CD4-positive, alpha-beta T cell (primary cell): ENCODE data around the gene ATP4B. TPM values are rescaled to one million over a fixed set of nuclear protein-coding genes. Genes with fewer than 3 reads are reported as not detected.

Source experiments
- ATAC-seq: fragments of 200-7000 bp; cut with Tn5 transposase; one replicate; pipeline ENCODE4 v1.10.0; 2022; ENCODE audit warnings: mild to moderate bottlenecking; ENCODE audit not compliant: poor library complexity
- CTCF ChIA-PET: fragments of 350-600 bp; sonication (Branson Sonifier 250); formaldehyde crosslinking; loops from one replicate; lab custom pipeline; 2021; ENCODE audit warnings: antibody characterized with exemption, inconsistent platforms; lab: Charles Lee
- POLR2A ChIA-PET: fragments of 350-600 bp; sonication (Branson Sonifier 250); formaldehyde crosslinking; loops from one replicate; lab custom pipeline; 2021; ENCODE audit warnings: antibody characterized with exemption, inconsistent platforms; lab: Charles Lee
- DNase-seq, 14 experiments: peaks; one replicate each; pipeline ENCODE4 v3.0.0-alpha.2; 2013 to 2020; ENCODE audit warnings: mixed read lengths in 2 of 14
- H3K27ac ChIP-seq, 2 donors: one replicate each; pipeline versions ENCODE4 v1.5.1 to v1.7.0; 2013; ENCODE audit warnings: low read length in 2 of 2, low read depth in 1 of 2, mild to moderate bottlenecking in 1 of 2
- H3K27me3 ChIP-seq, 2 experiments: 1 replicate in 1 of 2; 2 replicates in 1 of 2; pipeline versions ENCODE4 v1.6.1 to v1.7.0; 2013; ENCODE audit warnings: low read length in 2 of 2, control low read depth in 1 of 2, mild to moderate bottlenecking in 1 of 2, moderate library complexity in 1 of 2; ENCODE audit not compliant: insufficient read depth in 2 of 2, control insufficient read depth in 1 of 2
- H3K36me3 ChIP-seq: one replicate; pipeline ENCODE4 v1.6.1; 2013; ENCODE audit warnings: low read length, control low read depth; ENCODE audit not compliant: insufficient read depth
- H3K4me1 ChIP-seq: one replicate; pipeline ENCODE4 v1.6.1; 2013; ENCODE audit warnings: low read length, control low read depth; ENCODE audit not compliant: insufficient read depth
- H3K4me3 ChIP-seq: one replicate; pipeline ENCODE4 v1.5.1; 2013; ENCODE audit warnings: mild to moderate bottlenecking, low read length, moderate library complexity
- H3K9me3 ChIP-seq, 2 experiments: 1 replicate in 1 of 2; 2 replicates in 1 of 2; pipeline versions ENCODE4 v1.6.1 to v1.7.0; 2013; ENCODE audit warnings: low read length in 2 of 2, mild to moderate bottlenecking in 2 of 2, control low read depth in 1 of 2, moderate library complexity in 1 of 2; ENCODE audit not compliant: control insufficient read depth in 1 of 2, insufficient read depth in 1 of 2
- H3K27ac Mint-ChIP-seq: one replicate; pipeline ENCODE4 v1.8.0; 2020; ENCODE audit warnings: mixed read lengths
- H3K27me3 Mint-ChIP-seq: one replicate; pipeline ENCODE4 v1.8.0; 2021; ENCODE audit warnings: mixed read lengths
- H3K36me3 Mint-ChIP-seq: one replicate; pipeline ENCODE4 v1.8.0; 2021; ENCODE audit warnings: low read depth, mixed read lengths
- H3K4me1 Mint-ChIP-seq: one replicate; pipeline ENCODE4 v1.8.0; 2021; ENCODE audit warnings: low read depth, mixed read lengths
- H3K4me3 Mint-ChIP-seq: one replicate; pipeline ENCODE4 v1.8.0; 2020; ENCODE audit warnings: mild to moderate bottlenecking, mixed read lengths
- H3K9me3 Mint-ChIP-seq: one replicate; pipeline ENCODE4 v1.8.0; 2020; ENCODE audit warnings: mixed read lengths
- CTCF ChIP-seq: fragments of 200-600 bp; IDR thresholded peaks from one replicate; pipeline ENCODE4 v1.8.0; 2022; ENCODE audit warnings: antibody characterized with exemption, mild to moderate bottlenecking
- intact Hi-C, 2 experiments: fragments of 100-400 bp; cut with DNase I in 1 of 2; cut with micrococcal nuclease in 1 of 2; formaldehyde crosslinking; loops; one replicate each; pipeline versions ENCODE4 v1.15.1 to v1.9.0; 2023 to 2025; cut with DNase I, micrococcal nuclease
- total RNA-seq, 174 experiments: library from RNA in 2 of 174; stranded (reverse) in 2 of 174; gene quantifications; one replicate each; pipeline ENCODE4 v1.2.3 and lab custom pipeline; 2021 to 2026

ATP4B gene
- total RNA-seq, 2 experiments from 2014 or later: not detected

GRCh38 chr13:113656003-113656588, 1.9 kb downstream of the ATP4B start:
- H3K4me3 Mint-ChIP-seq: no peak overlapping the region
- DNase-seq (peak in 1 of 14 experiments; percentile 19), ATAC-seq (no peak)
- H3K4me3 ChIP-seq: no peak overlapping the region
- peaks cover 4% of the 10 kb centered on the region for H3K9me3 Mint-ChIP-seq
- peaks cover 5 to 8% of the 10 kb centered on the region in 2 experiments for H3K9me3 ChIP-seq
- no peaks in the 10 kb centered on the region for H3K36me3 ChIP-seq
- no peaks in the 10 kb centered on the region for H3K4me1 Mint-ChIP-seq
- no peaks in the 10 kb centered on the region for H3K36me3 Mint-ChIP-seq
- CTCF ChIA-PET: no interaction called here
- H3K27me3 Mint-ChIP-seq: no peaks in the 10 kb centered on the region
- TF ChIP-seq CTCF: no peak
- intact Hi-C loops: no loop called here
- no peak overlapping the region for H3K27ac Mint-ChIP-seq
- H3K27ac ChIP-seq: no peak overlapping the region
- H3K4me1 ChIP-seq: peaks cover 5% of the 10 kb centered on the region
- H3K27me3 ChIP-seq: no peaks in the 10 kb centered on the region
- POLR2A ChIA-PET: no interaction called here

GRCh38 chr13:113655346-113656002, 2.5 kb downstream of the ATP4B start:
- H3K36me3 Mint-ChIP-seq: no peaks in the 10 kb centered on the region
- no peak overlapping the region for H3K27ac Mint-ChIP-seq
- no peak for DNase-seq

GRCh38 chr13:113654591-113655345, 3.2 kb downstream of the ATP4B start:
- Histone ChIP-seq H3K27me3 (no peaks in the 10 kb centered on the region), H3K9me3 (peaks cover 0 to 8% of the 10 kb centered on the region in 2 experiments), H3K4me3 (no peak overlapping the region), H3K36me3 (no peaks in the 10 kb centered on the region), H3K4me1 (peaks cover 5% of the 10 kb centered on the region), H3K27ac (no peak overlapping the region)
- Mint-ChIP-seq H3K9me3 (no peaks in the 10 kb centered on the region), H3K27ac (no peak overlapping the region), H3K4me3 (no peak overlapping the region), H3K4me1 (no peaks in the 10 kb centered on the region), H3K36me3 (no peaks in the 10 kb centered on the region), H3K27me3 (no peaks in the 10 kb centered on the region)
- no peak for ATAC-seq
- TF ChIP-seq CTCF: no peak
- ChIA-PET CTCF (no interaction called here), POLR2A (no interaction called here)
- intact Hi-C loops: no loop called here
- DNase-seq: peak in 2 of 14 experiments; percentile 8 to 21

More at GRCh38 chr13:113655346-113656002, 2.5 kb downstream of the ATP4B start:
- ATAC-seq: no peak
- Mint-ChIP-seq H3K27me3 (no peaks in the 10 kb centered on the region), H3K4me1 (no peaks in the 10 kb centered on the region), H3K9me3 (no peaks in the 10 kb centered on the region), H3K4me3 (no peak overlapping the region)
- Histone ChIP-seq H3K36me3 (no peaks in the 10 kb centered on the region), H3K9me3 (peaks cover 0 to 8% of the 10 kb centered on the region in 2 experiments), H3K27me3 (no peaks in the 10 kb centered on the region), H3K27ac (no peak overlapping the region), H3K4me3 (no peak overlapping the region), H3K4me1 (peaks cover 5% of the 10 kb centered on the region)
- ChIA-PET POLR2A (no interaction called here), CTCF (no interaction called here)
- TF ChIP-seq CTCF: no peak
- intact Hi-C loops: no loop called here
